Measurements from ENCODE around the gene TSEN2.

DNA sequence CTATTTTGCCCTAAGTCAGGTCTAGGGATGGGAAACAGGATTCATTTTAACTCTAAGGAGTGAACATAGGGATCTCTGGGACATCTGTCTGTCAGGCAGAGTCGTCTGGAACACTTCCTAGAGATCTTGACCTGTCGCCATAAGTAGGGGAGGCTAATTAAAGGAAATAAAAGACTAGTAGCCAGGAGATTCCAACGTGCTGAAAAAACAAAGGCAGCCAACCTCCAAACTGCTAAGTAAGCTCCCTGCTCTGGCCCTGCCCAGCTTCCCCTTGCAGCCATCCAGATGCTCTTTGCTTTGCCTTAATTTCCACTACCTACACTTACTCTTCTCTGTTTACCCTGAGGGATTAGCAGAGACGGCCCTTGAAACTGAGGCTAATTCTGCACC, 18.4 kb upstream of the TSEN2 start:
- TF ChIP-seq, protein P1, sequence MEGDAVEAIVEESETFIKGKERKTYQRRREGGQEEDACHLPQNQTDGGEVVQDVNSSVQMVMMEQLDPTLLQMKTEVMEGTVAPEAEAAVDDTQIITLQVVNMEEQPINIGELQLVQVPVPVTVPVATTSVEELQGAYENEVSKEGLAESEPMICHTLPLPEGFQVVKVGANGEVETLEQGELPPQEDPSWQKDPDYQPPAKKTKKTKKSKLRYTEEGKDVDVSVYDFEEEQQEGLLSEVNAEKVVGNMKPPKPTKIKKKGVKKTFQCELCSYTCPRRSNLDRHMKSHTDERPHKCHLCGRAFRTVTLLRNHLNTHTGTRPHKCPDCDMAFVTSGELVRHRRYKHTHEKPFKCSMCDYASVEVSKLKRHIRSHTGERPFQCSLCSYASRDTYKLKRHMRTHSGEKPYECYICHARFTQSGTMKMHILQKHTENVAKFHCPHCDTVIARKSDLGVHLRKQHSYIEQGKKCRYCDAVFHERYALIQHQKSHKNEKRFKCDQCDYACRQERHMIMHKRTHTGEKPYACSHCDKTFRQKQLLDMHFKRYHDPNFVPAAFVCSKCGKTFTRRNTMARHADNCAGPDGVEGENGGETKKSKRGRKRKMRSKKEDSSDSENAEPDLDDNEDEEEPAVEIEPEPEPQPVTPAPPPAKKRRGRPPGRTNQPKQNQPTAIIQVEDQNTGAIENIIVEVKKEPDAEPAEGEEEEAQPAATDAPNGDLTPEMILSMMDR (conservative IDR thresholded peaks at IDR 0.05 in 1 of 2, IDR thresholded peaks at IDR 0.05 in 1 of 2; ENCODE audit: extremely low read depth in 1 of 2, insufficient read depth in 1 of 2, low read depth in 1 of 2, low read length in 2 of 2): no peak
- TF ChIP-seq EZH2 (IDR thresholded peaks at IDR 0.05; ENCODE audit: borderline replicate concordance, low read length): no peak

All from mammary epithelial cell (primary cell).